SK-N-SH treated with all-trans-retinoic acid at 6 μM for 48 hours (cell line): ENCODE measurements around the gene CLIC5.

ENCODE experiments used
- ATAC-seq: fragments of 200-7000 bp; cut with Tn5 transposase; 3 replicates; pipeline ENCODE4 v1.9.1; 2020; ENCODE audit warnings: mild to moderate bottlenecking, moderate library complexity
- ARNTL ChIP-seq: fragments of 450-650 bp; formaldehyde crosslinking; IDR thresholded peaks from 2 replicates; pipeline ENCODE4 v1.5.0; 2020; ENCODE audit warnings: low read depth, mild to moderate bottlenecking, moderate library complexity, borderline replicate concordance
- GLIS3 ChIP-seq: fragments of 250-450 bp; sonication (Bioruptor Pico); IDR thresholded peaks from 2 replicates; pipeline ENCODE4 v1.5.0; 2020; ENCODE audit warnings: mild to moderate bottlenecking, moderate library complexity
- ISL1 ChIP-seq: fragments of 250-450 bp; sonication (Bioruptor Pico); IDR thresholded peaks from 2 replicates; pipeline ENCODE4 v2.1.2; 2022; ENCODE audit warnings: mild to moderate bottlenecking, moderate library complexity
- PATZ1 ChIP-seq: fragments of 250-450 bp; sonication (Bioruptor Pico); IDR thresholded peaks from 2 replicates; pipeline ENCODE4 v1.8.0; 2020; ENCODE audit warnings: mild to moderate bottlenecking, moderate library complexity, borderline replicate concordance
- SNAI2 ChIP-seq: fragments of 250-450 bp; sonication (Bioruptor Pico); IDR thresholded peaks from 2 replicates; pipeline ENCODE4 v1.5.0; 2020; ENCODE audit warnings: mild to moderate bottlenecking, moderate library complexity
- TOX ChIP-seq: fragments of 250-450 bp; sonication (Bioruptor Pico); IDR thresholded peaks from 2 replicates; pipeline ENCODE4 v1.8.0; 2021; ENCODE audit warnings: mild to moderate bottlenecking, moderate library complexity, borderline replicate concordance
- TSHZ2 ChIP-seq: fragments of 250-450 bp; sonication (Bioruptor Pico); IDR thresholded peaks from 2 replicates; pipeline ENCODE4 v1.5.0; 2020; ENCODE audit warnings: mild to moderate bottlenecking, moderate library complexity
- ZC3H10 ChIP-seq: fragments of 250-450 bp; sonication (Bioruptor Pico); IDR thresholded peaks from 2 replicates; pipeline ENCODE4 v1.5.1; 2021; ENCODE audit warnings: mild to moderate bottlenecking, moderate library complexity
- ZFP3 ChIP-seq: fragments of 250-450 bp; sonication (Bioruptor Pico); IDR thresholded peaks from 2 replicates; pipeline ENCODE4 v1.5.0; 2020; ENCODE audit warnings: mild to moderate bottlenecking, moderate library complexity
- ZFP30 ChIP-seq: fragments of 450-650 bp; formaldehyde crosslinking; IDR thresholded peaks from 2 replicates; pipeline ENCODE4 v1.5.0; 2022; ENCODE audit warnings: mild to moderate bottlenecking, moderate library complexity
- ZNF565 ChIP-seq: fragments of 450-650 bp; formaldehyde crosslinking; conservative IDR thresholded peaks from 2 replicates; pipeline ENCODE4 v1.5.0; 2020; ENCODE audit warnings: low read depth, mild to moderate bottlenecking, moderate library complexity
- ZNF70 ChIP-seq: fragments of 450-650 bp; formaldehyde crosslinking; IDR thresholded peaks from 2 replicates; pipeline ENCODE4 v1.5.0; 2020; ENCODE audit warnings: mild to moderate bottlenecking, moderate library complexity
- ZNF8 ChIP-seq: fragments of 450-650 bp; formaldehyde crosslinking; IDR thresholded peaks from 2 replicates; pipeline ENCODE4 v1.5.0; 2020; ENCODE audit warnings: mild to moderate bottlenecking, moderate library complexity
- TF ChIP-seq, protein P1 (sequence below): fragments of 250-450 bp; sonication (Bioruptor Pico); IDR thresholded peaks from 2 replicates; pipeline ENCODE4 v1.8.0; 2021; ENCODE audit warnings: low read depth, mild to moderate bottlenecking, moderate library complexity, borderline replicate concordance
- TF ChIP-seq, protein P2 (sequence below): fragments of 250-450 bp; sonication (Bioruptor Pico); IDR thresholded peaks from 2 replicates; pipeline ENCODE4 v1.5.1; 2021; ENCODE audit warnings: mild to moderate bottlenecking, moderate library complexity
- TF ChIP-seq, protein P3 (sequence below): fragments of 250-450 bp; sonication (Bioruptor Pico); IDR thresholded peaks from 2 replicates; pipeline ENCODE4 v1.5.1; 2020; ENCODE audit warnings: low read depth, mild to moderate bottlenecking, moderate library complexity

Gene CLIC5

DNA sequence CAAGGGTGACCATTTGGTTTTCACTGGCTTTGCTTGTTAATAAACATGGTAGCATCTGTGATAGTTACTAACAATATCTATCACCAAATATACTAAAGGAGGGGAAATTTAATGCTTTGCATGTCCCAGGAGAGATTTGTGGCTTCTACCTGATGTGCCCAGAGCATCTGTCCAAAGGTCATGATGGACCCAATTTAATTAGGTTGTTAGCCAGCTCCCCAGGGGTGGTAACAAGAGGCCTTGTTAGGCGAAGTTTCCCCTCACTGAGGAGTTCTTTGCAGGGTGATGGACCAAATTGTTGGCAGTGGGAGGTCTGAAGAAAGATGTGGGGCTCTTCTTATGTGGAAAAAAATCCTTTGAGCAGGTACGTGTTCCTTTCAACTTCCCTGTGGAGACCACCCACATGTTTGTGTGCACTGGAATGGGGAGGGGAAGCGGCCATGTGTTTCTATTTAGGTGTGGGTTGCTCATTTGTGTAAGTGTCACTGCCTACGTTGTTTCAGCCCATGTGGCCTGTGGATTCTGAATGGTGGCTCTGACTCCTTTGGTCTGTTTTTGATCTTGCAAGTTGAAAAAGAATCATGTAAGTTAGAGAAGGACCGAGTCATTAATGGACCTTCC is 137.6 kb downstream of the CLIC5 start:
- ATAC-seq, result no peak
- TF ChIP-seq ZFP3 (CRISPR knock-in tag), result no peak
- TF ChIP-seq, protein P1, sequence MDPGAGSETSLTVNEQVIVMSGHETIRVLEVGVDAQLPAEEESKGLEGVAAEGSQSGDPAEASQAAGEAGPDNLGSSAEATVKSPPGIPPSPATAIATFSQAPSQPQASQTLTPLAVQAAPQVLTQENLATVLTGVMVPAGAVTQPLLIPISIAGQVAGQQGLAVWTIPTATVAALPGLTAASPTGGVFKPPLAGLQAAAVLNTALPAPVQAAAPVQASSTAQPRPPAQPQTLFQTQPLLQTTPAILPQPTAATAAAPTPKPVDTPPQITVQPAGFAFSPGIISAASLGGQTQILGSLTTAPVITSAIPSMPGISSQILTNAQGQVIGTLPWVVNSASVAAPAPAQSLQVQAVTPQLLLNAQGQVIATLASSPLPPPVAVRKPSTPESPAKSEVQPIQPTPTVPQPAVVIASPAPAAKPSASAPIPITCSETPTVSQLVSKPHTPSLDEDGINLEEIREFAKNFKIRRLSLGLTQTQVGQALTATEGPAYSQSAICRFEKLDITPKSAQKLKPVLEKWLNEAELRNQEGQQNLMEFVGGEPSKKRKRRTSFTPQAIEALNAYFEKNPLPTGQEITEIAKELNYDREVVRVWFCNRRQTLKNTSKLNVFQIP (CRISPR knock-in tag), result no peak
- TF ChIP-seq ZNF565, result no peak
- no peak for TF ChIP-seq SNAI2 (CRISPR knock-in tag)
- TF ChIP-seq TSHZ2, result no peak
- TF ChIP-seq, all 23 proteins: peak for 0

GRCh38 chr6:45872827-45873365 is 142.8 kb downstream of the CLIC5 start:
- ATAC-seq, result no peak
- no peak for TF ChIP-seq ZC3H10
- no peak for TF ChIP-seq GLIS3 (CRISPR knock-in tag)
- TF ChIP-seq ZNF70 (CRISPR knock-in tag), result no peak
- TF ChIP-seq, protein P2, sequence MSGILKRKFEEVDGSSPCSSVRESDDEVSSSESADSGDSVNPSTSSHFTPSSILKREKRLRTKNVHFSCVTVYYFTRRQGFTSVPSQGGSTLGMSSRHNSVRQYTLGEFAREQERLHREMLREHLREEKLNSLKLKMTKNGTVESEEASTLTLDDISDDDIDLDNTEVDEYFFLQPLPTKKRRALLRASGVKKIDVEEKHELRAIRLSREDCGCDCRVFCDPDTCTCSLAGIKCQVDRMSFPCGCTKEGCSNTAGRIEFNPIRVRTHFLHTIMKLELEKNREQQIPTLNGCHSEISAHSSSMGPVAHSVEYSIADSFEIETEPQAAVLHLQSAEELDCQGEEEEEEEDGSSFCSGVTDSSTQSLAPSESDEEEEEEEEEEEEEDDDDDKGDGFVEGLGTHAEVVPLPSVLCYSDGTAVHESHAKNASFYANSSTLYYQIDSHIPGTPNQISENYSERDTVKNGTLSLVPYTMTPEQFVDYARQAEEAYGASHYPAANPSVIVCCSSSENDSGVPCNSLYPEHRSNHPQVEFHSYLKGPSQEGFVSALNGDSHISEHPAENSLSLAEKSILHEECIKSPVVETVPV (CRISPR knock-in tag), result no peak
- TF ChIP-seq SNAI2 (CRISPR knock-in tag), result no peak
- TF ChIP-seq ZFP3 (CRISPR knock-in tag), result no peak
- TF ChIP-seq ZNF8, result no peak
- no peak for TF ChIP-seq ZNF565
- TF ChIP-seq PATZ1, result no peak
- no peak for TF ChIP-seq ZFP30 (CRISPR knock-in tag)
- TF ChIP-seq ARNTL (CRISPR knock-in tag), result no peak
- TF ChIP-seq ISL1 (CRISPR knock-in tag), result no peak
- TF ChIP-seq, protein P3, sequence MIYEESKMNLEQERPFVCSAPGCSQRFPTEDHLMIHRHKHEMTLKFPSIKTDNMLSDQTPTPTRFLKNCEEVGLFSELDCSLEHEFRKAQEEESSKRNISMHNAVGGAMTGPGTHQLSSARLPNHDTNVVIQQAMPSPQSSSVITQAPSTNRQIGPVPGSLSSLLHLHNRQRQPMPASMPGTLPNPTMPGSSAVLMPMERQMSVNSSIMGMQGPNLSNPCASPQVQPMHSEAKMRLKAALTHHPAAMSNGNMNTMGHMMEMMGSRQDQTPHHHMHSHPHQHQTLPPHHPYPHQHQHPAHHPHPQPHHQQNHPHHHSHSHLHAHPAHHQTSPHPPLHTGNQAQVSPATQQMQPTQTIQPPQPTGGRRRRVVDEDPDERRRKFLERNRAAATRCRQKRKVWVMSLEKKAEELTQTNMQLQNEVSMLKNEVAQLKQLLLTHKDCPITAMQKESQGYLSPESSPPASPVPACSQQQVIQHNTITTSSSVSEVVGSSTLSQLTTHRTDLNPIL, result no peak

GRCh38 chr6:45870531-45870930 is 145.1 kb downstream of the CLIC5 start:
- no peak for ATAC-seq

More at GRCh38 chr6:45870531-45870930, 145.1 kb downstream of the CLIC5 start:
- TF ChIP-seq, protein P3, result no peak
- TF ChIP-seq PATZ1, result no peak
- no peak for TF ChIP-seq TOX
